Central memory CD4-positive, alpha-beta T cell (primary cell): ENCODE data around the gene PTPRT.
"Not testable (repeated sequence)": the region's sequence is repeated elsewhere in the genome, so short reads cannot be mapped to it uniquely, and the experiment has no call there.

ENCODE experiments used
- DNase-seq: peaks from one replicate; pipeline ENCODE4 v3.0.0; 2022

PTPRT gene

GRCh38 chr20:43186312-43186711 lies 3.4 kb downstream of the PTPRT start:
- DNase-seq = no peak

- no peak for DNase-seq
These were observed 3.8 kb downstream of the PTPRT start for GRCh38 chr20:43185901-43186300.

- DNase-seq = no peak
These were observed 6.1 kb downstream of the PTPRT start for GRCh38 chr20:43183536-43184070.

GRCh38 chr20:43178080-43178479 lies 11.6 kb downstream of the PTPRT start:
- DNase-seq = no peak

- no peak for DNase-seq
These were observed 13.0 kb downstream of the PTPRT start for GRCh38 chr20:43176726-43177125.

GRCh38 chr20:43171930-43172329 lies 17.8 kb downstream of the PTPRT start:
- DNase-seq = no peak

- no peak for DNase-seq
These were observed 18.9 kb downstream of the PTPRT start for GRCh38 chr20:43170771-43171170.

- no peak for DNase-seq
These were observed 22.1 kb downstream of the PTPRT start for GRCh38 chr20:43167615-43168014.

GRCh38 chr20:43167021-43167420 lies 22.7 kb downstream of the PTPRT start:
- no peak for DNase-seq

- DNase-seq = no peak
These were observed 24.1 kb downstream of the PTPRT start for GRCh38 chr20:43165611-43166010.

GRCh38 chr20:43164736-43165135 lies 25.0 kb downstream of the PTPRT start:
- not testable (repeated sequence) for DNase-seq

- DNase-seq = no peak
These were observed 28.0 kb downstream of the PTPRT start for GRCh38 chr20:43161716-43162115.

GRCh38 chr20:43160941-43161340 lies 28.8 kb downstream of the PTPRT start:
- DNase-seq = no peak

- no peak for DNase-seq
These were observed 29.7 kb downstream of the PTPRT start for GRCh38 chr20:43159994-43160393.

GRCh38 chr20:43155366-43156100 lies 34.2 kb downstream of the PTPRT start:
- DNase-seq = no peak

- DNase-seq = no peak
These were observed 37.8 kb downstream of the PTPRT start for GRCh38 chr20:43151901-43152300.

- no peak for DNase-seq
These were observed 38.5 kb downstream of the PTPRT start for GRCh38 chr20:43151256-43151655.

- no peak for DNase-seq
These were observed 49.0 kb downstream of the PTPRT start for GRCh38 chr20:43140726-43141125.

- no peak for DNase-seq
These were observed 51.5 kb downstream of the PTPRT start for GRCh38 chr20:43138061-43138770.

- no peak for DNase-seq
These were observed 52.5 kb downstream of the PTPRT start for GRCh38 chr20:43137160-43137559.

GRCh38 chr20:43124241-43124640 lies 65.5 kb downstream of the PTPRT start:
- DNase-seq = no peak

GRCh38 chr20:43123180-43123579 lies 66.5 kb downstream of the PTPRT start:
- DNase-seq = no peak

- DNase-seq = no peak
These were observed 70.0 kb downstream of the PTPRT start for GRCh38 chr20:43119720-43120119.

- DNase-seq = no peak
These were observed 87.3 kb downstream of the PTPRT start for GRCh38 chr20:43102394-43102793.
